ENCODE measurements around the gene UCN2.

DNA sequence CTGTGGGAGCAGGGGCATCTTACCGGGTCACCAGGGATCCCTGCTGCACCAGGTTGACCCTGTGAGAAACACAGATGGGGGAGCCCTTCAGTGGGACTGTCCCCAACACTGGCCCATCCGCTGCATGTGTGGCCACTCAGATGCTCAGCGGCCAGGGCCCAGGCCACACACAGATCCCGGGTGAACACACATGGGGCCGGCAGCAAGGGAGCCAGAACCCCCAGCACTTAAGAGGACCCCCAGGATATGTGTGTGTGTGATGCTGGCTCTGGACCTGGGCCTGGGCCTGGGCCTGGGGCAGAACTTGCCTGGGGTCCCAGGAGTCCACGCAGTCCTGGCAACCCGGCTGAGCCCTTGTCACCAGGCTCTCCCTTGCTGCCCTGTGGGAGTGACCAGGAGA lies 4.9 kb upstream of the UCN2 start:
- TF ChIP-seq POLR2AphosphoS5 (IDR thresholded peaks at IDR 0.05; ENCODE audit: borderline replicate concordance, low read depth, low read length): no peak
- no peak for TF ChIP-seq EZH2 (IDR thresholded peaks at IDR 0.05)
- TF ChIP-seq FOXP2 (optimal IDR thresholded peaks at IDR 0.05; ENCODE audit: control extremely low read depth, extremely low read length, insufficient read depth): no peak

Data from SK-N-MC (cell line).